HepG2 (cell line): Measurements from ENCODE around the gene PDZRN4. TPM values are rescaled to one million over a fixed set of nuclear protein-coding genes. Genes with fewer than 3 reads are reported as not detected.

Source experiments
- ATAC-seq: fragments of 200-7000 bp; cut with Tn5 transposase; 3 replicates; pipeline ENCODE4 v1.9.1; 2020; ENCODE audit warnings: mild to moderate bottlenecking, moderate library complexity
- BruUV-seq: library from RNA; stranded (reverse); fragments of 400-500 nt; replicated peaks from 2 replicates; lab custom pipeline; 2021; lab: Mats Ljungman, UMichigan
- CTCF ChIA-PET: fragments of 300-600 bp; formaldehyde crosslinking; extraction: SDS; loops from one replicate; lab custom pipeline; 2021; ENCODE audit warnings: low total read pairs, inconsistent platforms, low intra/inter-chr PET ratio; lab: Yijun Ruan, JAX
- POLR2A ChIA-PET: fragments of 350-600 bp; sonication (Branson Sonifier 250); formaldehyde crosslinking; loops from one replicate; lab custom pipeline; 2020; ENCODE audit warnings: antibody characterized with exemption, inconsistent platforms; lab: Yijun Ruan, JAX
- DNase-seq: peaks from one replicate; pipeline ENCODE4 v3.0.0-alpha.2; 2015; ENCODE audit warnings: low spot score
- FAIRE-seq: peaks from 3 replicates; lab custom pipeline; 2011; peaks lifted over from hg19 to GRCh38; lab: Jason Lieb, UNC
- H2AFZ ChIP-seq: one replicate; pipeline ENCODE4 v1.6.1; 2011; ENCODE audit warnings: low read length, inconsistent platforms
- H3K27ac ChIP-seq: fragments of 300-600 bp; 3 replicates; pipeline ENCODE4 v1.8.0; 2011; ENCODE audit warnings: mixed run types, mild to moderate bottlenecking, mixed read lengths, low read length, inconsistent platforms; ENCODE audit not compliant: insufficient read depth; ENCODE audit errors: extremely low read length
- H3K27me3 ChIP-seq, 2 experiments: fragments of 200-600 bp in 1 of 2; 2 replicates in 1 of 2; 3 replicates in 1 of 2; pipeline versions ENCODE4 v1.6.0 to v1.8.0; 2011; ENCODE audit warnings: low read length in 2 of 2, mild to moderate bottlenecking in 2 of 2, moderate library complexity in 2 of 2, inconsistent platforms in 1 of 2; ENCODE audit not compliant: insufficient read depth in 2 of 2, control insufficient read depth in 1 of 2
- H3K36me3 ChIP-seq, 2 experiments: fragments of 200-600 bp in 1 of 2; replicated peaks in 1 of 2; 2 replicates in 1 of 2; 3 replicates in 1 of 2; pipeline versions ENCODE4 v1.5.1 to v1.8.0; 2011; ENCODE audit warnings: low read length in 2 of 2, inconsistent platforms in 1 of 2; ENCODE audit not compliant: insufficient read depth in 2 of 2, control insufficient read depth in 1 of 2
- H3K4me1 ChIP-seq: 2 replicates; pipeline ENCODE4 v1.5.1; 2012; ENCODE audit warnings: low read length, inconsistent platforms; ENCODE audit not compliant: insufficient read depth
- H3K4me2 ChIP-seq: 2 replicates; pipeline ENCODE4 v1.6.0; 2011; ENCODE audit warnings: low read depth, low read length, inconsistent platforms
- H3K4me3 ChIP-seq, 3 experiments: fragments of 200-600 bp in 1 of 3; sonication (generic), shearing (Covaris generic) in 1 of 3; replicated peaks in 1 of 3; 2 replicates each; pipeline ENCODE4 v1.5.1; 2011 to 2016; ENCODE audit warnings: low read length in 3 of 3, inconsistent platforms in 2 of 3, low read depth in 2 of 3, mild to moderate bottlenecking in 2 of 3, control low read depth in 1 of 3, mixed read lengths in 1 of 3; ENCODE audit not compliant: insufficient read depth in 1 of 3
- H3K79me2 ChIP-seq: one replicate; pipeline ENCODE4 v1.6.1; 2011; ENCODE audit warnings: low read length, inconsistent platforms; ENCODE audit not compliant: insufficient read depth
- H3K9ac ChIP-seq: 2 replicates; pipeline ENCODE4 v1.6.0; 2011; ENCODE audit warnings: mild to moderate bottlenecking, low read depth, low read length, inconsistent platforms; ENCODE audit not compliant: insufficient read depth
- H3K9me3 ChIP-seq: 2 replicates; pipeline ENCODE4 v1.5.1; 2012; ENCODE audit warnings: mild to moderate bottlenecking, low read length
- H4K20me1 ChIP-seq: 2 replicates; pipeline ENCODE4 v1.6.0; 2011; ENCODE audit warnings: inconsistent platforms, mild to moderate bottlenecking, low read length, moderate library complexity; ENCODE audit not compliant: insufficient read depth
- BHLHE40 ChIP-seq: IDR thresholded peaks from 2 replicates; pipeline ENCODE4 v1.6.1; 2011; ENCODE audit warnings: low read length, improper control_type of control experiment
- BRF2 ChIP-seq: sonication (generic); formaldehyde crosslinking; IDR thresholded peaks from 2 replicates; pipeline ENCODE4 v1.8.1; 2022; ENCODE audit warnings: mild to moderate bottlenecking, missing genetic modification reagents
- DBP ChIP-seq: sonication (generic); formaldehyde crosslinking; IDR thresholded peaks from 2 replicates; pipeline ENCODE4 v1.4.0; 2020; ENCODE audit warnings: missing genetic modification reagents; ENCODE audit errors: not compliant biosample characterization
- DDIT3 ChIP-seq: sonication (generic); formaldehyde crosslinking; IDR thresholded peaks from 2 replicates; pipeline ENCODE4 v1.4.0; 2020; ENCODE audit warnings: mild to moderate bottlenecking, missing genetic modification reagents
- DMAP1 ChIP-seq: IDR thresholded peaks from 2 replicates; pipeline ENCODE4 v1.6.1; 2016
- EP300 ChIP-seq, 3 experiments: sonication (generic) in 1 of 3; formaldehyde crosslinking in 1 of 3; IDR thresholded peaks; 2 replicates each; pipeline versions ENCODE4 v1.5.1 to v1.6.1; 2011 to 2020; ENCODE audit warnings: low read depth in 2 of 3, low read length in 2 of 3, borderline replicate concordance in 1 of 3, improper control_type of control experiment in 1 of 3, mild to moderate bottlenecking in 1 of 3, missing genetic modification reagents in 1 of 3, moderate library complexity in 1 of 3
- GATAD1 ChIP-seq: IDR thresholded peaks from 2 replicates; pipeline ENCODE4 v1.6.1; 2016; ENCODE audit warnings: missing genetic modification reagents, missing compliant biosample characterization
- JUND ChIP-seq: sonication (generic); formaldehyde crosslinking; IDR thresholded peaks from 2 replicates; pipeline ENCODE4 v1.8.0; 2022; ENCODE audit warnings: mild to moderate bottlenecking, missing genetic modification reagents
- MIER2 ChIP-seq: IDR thresholded peaks from 2 replicates; pipeline ENCODE4 v1.6.1; 2016; ENCODE audit warnings: missing biosample characterization, missing genetic modification reagents
- MYPOP ChIP-seq: sonication (generic); formaldehyde crosslinking; IDR thresholded peaks from 2 replicates; pipeline ENCODE4 v1.8.1; 2023; ENCODE audit warnings: mild to moderate bottlenecking, moderate library complexity, missing genetic modification reagents
- PATZ1 ChIP-seq: sonication (generic); formaldehyde crosslinking; IDR thresholded peaks from 2 replicates; pipeline ENCODE4 v1.4.0; 2020; ENCODE audit warnings: missing genetic modification reagents
- RFX5 ChIP-seq: IDR thresholded peaks from 2 replicates; pipeline ENCODE4 v1.6.1; 2011; ENCODE audit warnings: low read depth, low read length, improper control_type of control experiment
- SETDB1 ChIP-seq: sonication (generic); formaldehyde crosslinking; IDR thresholded peaks from 2 replicates; pipeline ENCODE4 v1.5.1; 2020; ENCODE audit warnings: missing genetic modification reagents, mild to moderate bottlenecking, borderline replicate concordance
- TRIM22 ChIP-seq: fragments of 450-650 bp; IDR thresholded peaks from 2 replicates; pipeline ENCODE4 v1.6.1; 2017
- ZNF317 ChIP-seq: sonication (generic); formaldehyde crosslinking; IDR thresholded peaks from 2 replicates; pipeline ENCODE4 v1.5.0; 2020; ENCODE audit warnings: mild to moderate bottlenecking, missing genetic modification reagents
- ZNF724P ChIP-seq: sonication (generic); formaldehyde crosslinking; IDR thresholded peaks from 2 replicates; pipeline ENCODE4 v1.8.0; 2022; ENCODE audit warnings: missing genetic modification reagents, borderline replicate concordance
- ZNF775 ChIP-seq: sonication (generic); formaldehyde crosslinking; IDR thresholded peaks from 2 replicates; pipeline ENCODE4 v1.4.0; 2020; ENCODE audit warnings: missing genetic modification reagents, mild to moderate bottlenecking, moderate library complexity, borderline replicate concordance
- ZSCAN22 ChIP-seq: sonication (generic); formaldehyde crosslinking; IDR thresholded peaks from 2 replicates; pipeline ENCODE4 v1.4.0; 2020; ENCODE audit warnings: mild to moderate bottlenecking, missing genetic modification reagents
- WGBS: methylation state at CpG from one replicate; pipeline ENCODE4 v1.1.6; 2017; ENCODE audit warnings: low lambda C conversion rate; 5-methylcytosine and 5-hydroxymethylcytosine counted together
- in situ Hi-C: cut with HindIII; loops from 2 replicates; pipeline ENCODE4 v1.10.0; 2017; ENCODE audit warnings: low pct_unique_long_range_greater_than_20kb; ENCODE audit not compliant: extremely low pct_ligation_motif_present
- intact Hi-C: fragments of 100-400 bp; cut with micrococcal nuclease; formaldehyde crosslinking; loops from one replicate; pipeline ENCODE4 v1.10.0; 2022; ENCODE audit not compliant: unreplicated experiment
- polyA plus RNA-seq, 8 experiments: library from polyadenylated mRNA; depleted of rRNA in 3 of 8; stranded (reverse) in 7 of 8; unstranded in 1 of 8; fragments of >200 nt; fragmentation: Illumina TruSeq in 4 of 8; extraction: Trizol in 4 of 8; gene quantifications; 2 replicates each; pipeline versions ENCODE4 v1.2.1 to v1.2.3, GENCODE V29; 2011 to 2016; ENCODE audit warnings: low read depth in 4 of 8, missing spikeins in 1 of 8, mixed read lengths in 1 of 8; ENCODE audit not compliant: insufficient read depth in 1 of 8
- total RNA-seq, 5 experiments: library from RNA; depleted of rRNA; stranded (reverse); fragments of >200 nt; fragmentation: Illumina TruSeq; extraction: Trizol; gene quantifications; 2 replicates each; pipeline ENCODE4 v1.2.3, GENCODE V29; 2016; ENCODE audit warnings: low read depth in 1 of 5

The PDZRN4 gene
- total and polyA plus RNA-seq, 2 of the 13 experiments (the other 11 are each of a cell fraction or from before 2014, with no cell fraction given), result not detected

- TF ChIP-seq DBP (CRISPR knock-in tag), result no peak
- TF ChIP-seq GATAD1 (CRISPR knock-in tag), result no peak
- no peak for TF ChIP-seq SETDB1 (CRISPR knock-in tag)
- no peak for TF ChIP-seq EP300 (IDR thresholded peaks at IDR 0.05; ENCODE audit: low read depth in 2 of 2, low read length in 2 of 2)
- no peak for TF ChIP-seq EP300 (CRISPR knock-in tag; IDR thresholded peaks at IDR 0.05; ENCODE audit: borderline replicate concordance)
- TF ChIP-seq ZNF775 (CRISPR knock-in tag), result no peak
- no peak for TF ChIP-seq DMAP1
- TF ChIP-seq ZNF317 (CRISPR knock-in tag), result no peak
- no peak for TF ChIP-seq BRF2 (CRISPR knock-in tag)
- no peak for TF ChIP-seq DDIT3 (CRISPR knock-in tag)
These were observed 278.2 kb downstream of the PDZRN4 start (continued) for GRCh38 chr12:41466300-41466699.

GRCh38 chr12:41466802-41467201 lies 278.7 kb downstream of the PDZRN4 start:
- Histone ChIP-seq H3K4me2 (no peak overlapping the region), H3K4me1 (no peaks in the 10 kb centered on the region), H3K4me3 (no peak overlapping the region), H3K9me3 (no peaks in the 10 kb centered on the region), H3K9ac (no peak overlapping the region), H3K79me2 (no peaks in the 10 kb centered on the region), H4K20me1 (no peaks in the 10 kb centered on the region), H3K36me3 (no peaks in the 10 kb centered on the region), H3K27ac (no peak overlapping the region), H2AFZ (no peak overlapping the region), H3K27me3 (no peaks in the 10 kb centered on the region)
- ChIA-PET CTCF (no interaction called here), POLR2A (no interaction called here)
- intact Hi-C loops, result no loop called here
- DNase-seq, result no peak
- no TSS peak for BruUV-seq
- no peak for FAIRE-seq
- ATAC-seq, result no peak
- in situ Hi-C loops, result no loop called here
- WGBS, result 2% methylated on average over 5 of the region's 5 CpGs
- TF ChIP-seq JUND (CRISPR knock-in tag) (no peak), RFX5 (no peak), MIER2 (CRISPR knock-in tag) (no peak), MYPOP (CRISPR knock-in tag) (no peak), ZNF724P (CRISPR knock-in tag) (no peak), ZSCAN22 (CRISPR knock-in tag) (no peak), PATZ1 (CRISPR knock-in tag) (no peak), TRIM22 (no peak), ZNF775 (CRISPR knock-in tag) (no peak), BHLHE40 (no peak)
